Epithelial cell of proximal tubule (primary cell): Measurements from ENCODE around the gene S100A4. TPM values are rescaled to one million over a fixed set of nuclear protein-coding genes. Genes with fewer than 3 reads are reported as not detected.

ENCODE experiments used
- DNase-seq: peaks from one replicate; pipeline ENCODE4 v3.0.0-alpha.2; 2011; ENCODE audit warnings: low read depth
- H3K4me3 ChIP-seq: 2 replicates; pipeline ENCODE4 v1.5.1; 2011; ENCODE audit warnings: low read depth, mild to moderate bottlenecking, low read length
- total RNA-seq: library from RNA; depleted of rRNA; stranded (reverse); fragments of >200 nt; gene quantifications from 2 replicates; pipeline ENCODE4 v1.2.3, GENCODE V29; 2015
- TF ChIP-seq, protein P1 (sequence below): conservative IDR thresholded peaks from 2 replicates; pipeline ENCODE4 v1.5.1; 2012; ENCODE audit warnings: low read depth, mild to moderate bottlenecking, low read length

Gene S100A4
- total RNA-seq, 1 donor from 2014 or later = 33.8 TPM

DNA sequence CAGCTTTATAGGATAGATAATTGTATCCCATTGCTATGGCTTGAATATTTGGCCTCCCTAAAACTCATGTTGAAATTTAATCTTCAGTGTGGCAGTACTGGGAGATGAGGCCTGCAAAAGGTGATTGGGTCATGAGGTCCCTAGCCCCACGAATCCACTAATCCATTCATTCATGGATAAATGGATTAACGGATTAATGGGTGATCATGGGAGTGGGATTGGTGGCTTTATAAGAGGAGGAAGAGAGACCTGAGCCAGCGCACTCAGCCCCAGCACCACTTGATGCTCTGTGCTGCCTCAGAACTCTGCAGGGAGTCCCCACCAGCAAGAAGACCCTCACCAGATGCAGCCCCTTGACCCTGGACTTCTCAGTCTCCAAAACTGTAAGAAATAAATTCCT, 41.8 kb downstream of the S100A4 start:
- TF ChIP-seq, protein P1, sequence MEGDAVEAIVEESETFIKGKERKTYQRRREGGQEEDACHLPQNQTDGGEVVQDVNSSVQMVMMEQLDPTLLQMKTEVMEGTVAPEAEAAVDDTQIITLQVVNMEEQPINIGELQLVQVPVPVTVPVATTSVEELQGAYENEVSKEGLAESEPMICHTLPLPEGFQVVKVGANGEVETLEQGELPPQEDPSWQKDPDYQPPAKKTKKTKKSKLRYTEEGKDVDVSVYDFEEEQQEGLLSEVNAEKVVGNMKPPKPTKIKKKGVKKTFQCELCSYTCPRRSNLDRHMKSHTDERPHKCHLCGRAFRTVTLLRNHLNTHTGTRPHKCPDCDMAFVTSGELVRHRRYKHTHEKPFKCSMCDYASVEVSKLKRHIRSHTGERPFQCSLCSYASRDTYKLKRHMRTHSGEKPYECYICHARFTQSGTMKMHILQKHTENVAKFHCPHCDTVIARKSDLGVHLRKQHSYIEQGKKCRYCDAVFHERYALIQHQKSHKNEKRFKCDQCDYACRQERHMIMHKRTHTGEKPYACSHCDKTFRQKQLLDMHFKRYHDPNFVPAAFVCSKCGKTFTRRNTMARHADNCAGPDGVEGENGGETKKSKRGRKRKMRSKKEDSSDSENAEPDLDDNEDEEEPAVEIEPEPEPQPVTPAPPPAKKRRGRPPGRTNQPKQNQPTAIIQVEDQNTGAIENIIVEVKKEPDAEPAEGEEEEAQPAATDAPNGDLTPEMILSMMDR = no peak
- no peak for DNase-seq
- H3K4me3 ChIP-seq = no peak overlapping the region

DNA sequence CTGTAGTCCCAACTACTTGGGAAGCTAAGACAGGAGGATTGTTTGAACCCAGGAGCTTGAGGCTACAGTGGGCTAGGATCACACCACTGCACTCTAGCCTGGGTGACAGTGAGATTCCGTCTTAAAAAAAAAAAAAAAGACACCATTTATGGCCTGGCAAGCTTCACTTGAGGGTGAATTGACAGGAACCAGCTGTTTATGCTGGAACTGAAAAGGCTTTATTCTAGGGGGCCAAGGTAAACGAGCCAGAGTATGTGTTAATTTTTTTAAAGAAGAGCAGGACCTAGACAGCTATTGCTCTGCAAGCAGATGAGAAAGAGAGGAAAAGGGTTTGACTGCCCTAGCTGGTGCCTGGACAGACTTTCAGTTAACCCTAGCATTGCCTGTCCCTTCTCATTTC, 46.9 kb downstream of the S100A4 start:
- no peak for DNase-seq
- TF ChIP-seq, protein P1 = no peak
- no peak overlapping the region for H3K4me3 ChIP-seq

DNA sequence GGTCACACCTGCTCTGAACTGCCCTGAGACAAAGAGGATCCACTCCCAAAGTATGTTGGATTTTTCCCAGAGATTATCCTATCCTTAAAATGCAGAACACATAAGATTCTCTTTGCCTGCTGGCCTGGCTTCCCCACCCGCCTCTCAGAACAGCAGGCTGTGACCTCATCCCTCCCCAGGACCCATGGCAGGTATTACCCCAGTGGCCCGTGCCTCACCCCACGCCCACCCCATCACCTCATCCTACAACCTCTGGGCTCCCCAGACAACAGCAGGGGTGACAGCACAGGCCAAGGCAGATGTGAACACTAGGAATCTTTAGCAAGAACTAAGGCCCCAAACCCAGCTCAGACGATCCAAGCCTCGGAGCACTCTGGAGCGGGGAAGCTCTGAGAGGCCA, 50.1 kb downstream of the S100A4 start:
- DNase-seq = no peak
- TF ChIP-seq, protein P1 = no peak
- no peak overlapping the region for H3K4me3 ChIP-seq

DNA sequence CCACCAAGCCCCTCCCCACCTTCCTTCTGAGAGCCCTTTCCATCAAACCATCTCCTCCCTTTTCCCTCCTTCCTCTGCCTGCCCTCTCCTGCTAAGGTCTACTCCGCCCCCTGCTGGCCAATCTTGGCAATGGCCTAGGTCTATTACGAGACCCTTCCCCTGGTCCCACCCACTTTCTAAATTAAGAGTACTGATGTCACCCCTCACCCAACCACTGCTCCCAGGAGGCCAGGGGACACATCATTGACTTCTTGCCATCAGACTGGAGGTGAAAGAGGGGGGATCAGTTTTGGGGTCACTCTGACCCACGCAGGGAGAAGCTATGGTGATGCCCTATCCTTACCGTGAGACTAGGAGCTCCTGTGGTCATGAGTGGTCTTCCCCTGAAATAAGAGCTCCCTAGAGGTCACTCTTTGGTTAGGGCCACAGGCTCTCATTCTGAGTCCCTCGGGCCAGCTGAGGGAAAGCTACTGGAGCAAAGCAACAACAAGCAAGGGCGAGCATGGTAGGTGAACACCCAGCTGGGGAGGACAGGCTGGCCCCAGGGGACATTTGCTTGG, 50.5 kb downstream of the S100A4 start:
- no peak overlapping the region for H3K4me3 ChIP-seq
- TF ChIP-seq, protein P1 = peak; percentile 92
- no peak for DNase-seq

Other genes with a start within 250 kb of the S100A4 start
- not detected in 2 replicates for gene PGLYRP3, start 232.9 kb downstream of the S100A4 start, total RNA-seq
- gene PGLYRP4, start 197.0 kb downstream of the S100A4 start, total RNA-seq = not detected in 2 replicates
- gene S100A9, start 188.0 kb downstream of the S100A4 start, total RNA-seq = 18.9 and 88.6 TPM in 2 replicates
- not detected in 2 replicates for gene S100A12, start 170.2 kb downstream of the S100A4 start, total RNA-seq
- gene S100A8, start 154.7 kb downstream of the S100A4 start, total RNA-seq = not detected in 2 replicates
- gene S100A7A, start 129.3 kb downstream of the S100A4 start, total RNA-seq = not detected in 2 replicates
- not detected in 2 replicates for gene S100A7, start 85.2 kb downstream of the S100A4 start, total RNA-seq
- gene S100A6, start 9.8 kb downstream of the S100A4 start, total RNA-seq = 1,217 and 1,569 TPM in 2 replicates
- 2.7 and 4.0 TPM in 2 replicates for gene S100A5, start 4.9 kb downstream of the S100A4 start, total RNA-seq
- 10.2 and 27.6 TPM in 2 replicates for gene S100A3, start 3.5 kb upstream of the S100A4 start, total RNA-seq
- gene S100A2, start 20.0 kb upstream of the S100A4 start, total RNA-seq = 24.8 and 25.6 TPM in 2 replicates
- gene S100A16, start 67.3 kb upstream of the S100A4 start, total RNA-seq = 832 and 1,016 TPM in 2 replicates
- 11.2 and 43.8 TPM in 2 replicates for gene S100A14, start 70.5 kb upstream of the S100A4 start, total RNA-seq
- 186 and 345 TPM in 2 replicates for gene S100A13, start 81.7 kb upstream of the S100A4 start, total RNA-seq
- 1.3 and 16.5 TPM in 2 replicates for gene S100A1, start 82.6 kb upstream of the S100A4 start, total RNA-seq
- 53.0 and 64.7 TPM in 2 replicates for gene CHTOP, start 88.3 kb upstream of the S100A4 start, total RNA-seq
- 59.8 and 79.9 TPM in 2 replicates for gene SNAPIN, start 112.9 kb upstream of the S100A4 start, total RNA-seq
- 295 and 370 TPM in 2 replicates for gene ILF2, start 125.2 kb upstream of the S100A4 start, total RNA-seq
- gene NPR1, start 132.9 kb upstream of the S100A4 start, total RNA-seq = 0.72 and 0.92 TPM in 2 replicates
- gene INTS3, start 182.2 kb upstream of the S100A4 start, total RNA-seq = 23.2 and 30.3 TPM in 2 replicates
- 5.1 and 6.5 TPM in 2 replicates for gene SLC27A3, start 229.6 kb upstream of the S100A4 start, total RNA-seq